HG02884 (cell line): ENCODE data around the gene ZNF738.
"Not testable (repeated sequence)": the region's sequence is repeated elsewhere in the genome, so short reads cannot be mapped to it uniquely, and the experiment has no call there.

Source experiments
- ATAC-seq: cut with Tn5 transposase; IDR thresholded peaks from one replicate; pipeline ENCODE4 v1.9.1; 2021; ENCODE audit warnings: mild to moderate bottlenecking, moderate library complexity; ENCODE audit not compliant: unreplicated experiment

The ZNF738 gene

DNA sequence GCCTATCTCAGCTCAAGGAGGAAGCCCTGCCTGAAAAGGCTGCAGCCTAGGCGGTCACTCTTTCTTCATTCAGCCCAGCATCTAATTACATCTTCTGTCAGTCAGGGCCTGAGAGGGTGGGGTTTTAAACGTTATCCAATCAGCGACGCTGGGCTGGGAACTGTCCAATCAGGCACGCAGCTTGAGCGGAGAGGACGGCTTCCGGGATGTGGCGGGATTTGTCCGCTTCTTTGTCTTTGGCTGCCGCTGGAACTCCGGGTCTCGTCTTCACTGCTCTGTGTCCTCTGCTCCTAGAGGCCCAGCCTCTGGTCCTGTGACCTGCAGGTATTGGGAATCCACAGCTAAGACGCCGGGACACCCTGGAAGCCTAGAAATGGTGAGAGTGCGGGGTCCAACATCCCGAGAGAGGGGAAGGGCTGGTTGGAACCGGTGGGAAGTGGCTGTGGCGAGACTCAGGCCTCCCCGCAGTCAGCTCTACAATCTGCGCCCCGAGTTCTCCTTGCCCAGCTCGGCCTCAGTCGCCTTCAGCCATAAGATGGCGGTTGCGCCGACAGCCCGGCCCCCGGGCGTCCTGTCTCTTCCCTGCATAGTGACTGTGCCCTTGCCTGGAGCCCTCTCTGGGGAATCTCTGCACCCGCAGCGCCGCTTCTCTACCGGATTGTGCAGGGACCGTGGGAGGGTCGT lies at the start of gene ZNF738:
TSS of gene ZNF738 (plus strand) at position 233 of the 684 bp plus-strand sequence. CDS start at position 374, 141 bp downstream.
- ATAC-seq: peak; percentile 91

DNA sequence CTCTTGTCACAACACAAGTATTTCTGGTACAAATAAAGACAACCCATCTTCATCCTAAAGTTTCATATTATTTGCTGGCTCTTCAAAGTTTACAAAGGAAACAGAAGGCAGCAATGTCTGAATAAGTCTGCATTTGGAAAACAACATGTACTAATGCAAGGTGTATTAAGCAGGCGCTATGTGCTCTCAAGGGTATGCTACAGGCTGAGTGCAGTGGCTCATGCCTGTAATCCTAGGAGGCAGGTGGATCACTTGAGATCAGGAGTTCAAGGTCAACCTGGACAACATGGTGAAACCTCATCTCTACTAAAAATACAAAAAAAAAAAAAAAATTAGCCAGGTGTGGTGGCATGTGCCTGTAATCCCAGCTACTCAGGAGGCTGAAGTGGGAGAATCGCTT lies 46.0 kb upstream of the ZNF738 start:
- ATAC-seq: not testable (repeated sequence)

DNA sequence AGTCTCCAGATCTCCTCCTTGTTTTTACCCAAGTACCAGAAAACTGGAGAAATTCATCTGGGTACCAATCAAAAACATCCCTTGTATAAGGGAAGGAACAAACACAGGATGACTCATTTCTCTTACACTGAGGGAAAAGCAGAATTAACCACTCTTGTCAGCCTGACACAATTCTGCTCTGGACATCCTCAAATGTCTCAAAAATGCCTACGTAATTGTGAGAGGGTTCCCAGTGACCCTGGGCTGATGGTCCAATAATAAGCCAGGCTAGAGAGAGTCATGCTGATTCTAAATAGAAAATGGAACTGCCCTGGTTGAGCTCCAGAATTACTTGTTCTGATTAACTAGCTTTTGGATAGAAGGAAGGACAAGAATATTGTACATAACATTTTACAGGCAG lies 44.1 kb upstream of the ZNF738 start:
- no peak for ATAC-seq

DNA sequence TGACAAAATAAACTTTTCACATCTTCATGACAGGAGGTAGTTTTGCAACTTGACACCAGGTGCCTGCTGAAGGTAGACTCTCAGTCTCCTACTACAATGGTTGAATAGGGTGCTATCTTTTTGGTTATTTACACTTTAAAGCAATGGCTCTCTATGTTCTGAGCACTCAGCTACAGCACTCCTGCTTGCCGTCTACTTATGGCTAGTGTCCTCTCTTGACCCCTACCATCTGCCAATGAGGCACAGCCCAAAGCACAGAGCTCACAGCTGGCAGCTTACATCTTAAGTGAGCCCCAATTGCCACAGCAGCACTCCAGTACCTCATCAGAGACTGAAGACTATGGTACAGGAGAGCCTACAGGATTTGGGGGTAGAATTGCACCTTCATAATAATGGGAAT lies 41.0 kb upstream of the ZNF738 start:
- ATAC-seq: no peak

DNA sequence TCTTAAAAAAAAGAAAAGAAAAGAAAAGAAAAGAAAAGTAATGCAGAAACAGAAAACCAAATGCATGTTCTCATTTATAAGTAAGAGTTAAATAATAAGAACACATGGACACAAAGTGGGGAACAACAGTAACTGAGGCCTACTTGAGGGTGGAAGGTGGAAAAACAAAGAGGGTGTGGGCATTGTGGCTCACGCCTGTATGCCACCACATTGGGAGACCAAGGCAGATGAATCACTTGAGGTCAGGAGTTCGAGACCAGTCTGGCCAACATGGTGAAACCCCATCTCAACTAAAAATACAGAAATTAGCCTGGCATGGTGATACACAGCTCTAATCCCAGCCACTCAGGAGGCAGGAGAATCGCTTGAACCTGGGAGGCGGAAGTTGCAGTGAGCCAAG lies 37.7 kb upstream of the ZNF738 start:
- no peak for ATAC-seq

DNA sequence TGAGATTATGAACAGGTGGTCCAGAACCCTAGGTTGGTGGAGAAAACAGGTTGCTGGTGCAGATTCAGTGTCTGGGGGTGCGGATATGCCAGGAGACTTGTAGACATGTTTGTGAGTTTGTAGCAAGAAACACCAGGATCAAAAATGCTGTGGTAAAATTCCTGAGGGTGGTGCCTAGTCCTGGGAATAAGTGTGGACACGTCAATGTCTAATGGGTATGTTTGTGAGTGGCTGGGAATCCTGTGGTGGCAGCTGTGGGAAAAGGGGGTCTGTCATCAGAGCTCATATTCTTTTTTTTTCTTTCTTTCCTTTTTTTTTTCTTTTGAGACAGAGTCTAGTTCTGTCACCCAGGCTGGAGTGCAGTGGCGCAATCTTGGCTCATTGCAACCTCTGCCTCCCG lies 36.8 kb upstream of the ZNF738 start:
- no peak for ATAC-seq

DNA sequence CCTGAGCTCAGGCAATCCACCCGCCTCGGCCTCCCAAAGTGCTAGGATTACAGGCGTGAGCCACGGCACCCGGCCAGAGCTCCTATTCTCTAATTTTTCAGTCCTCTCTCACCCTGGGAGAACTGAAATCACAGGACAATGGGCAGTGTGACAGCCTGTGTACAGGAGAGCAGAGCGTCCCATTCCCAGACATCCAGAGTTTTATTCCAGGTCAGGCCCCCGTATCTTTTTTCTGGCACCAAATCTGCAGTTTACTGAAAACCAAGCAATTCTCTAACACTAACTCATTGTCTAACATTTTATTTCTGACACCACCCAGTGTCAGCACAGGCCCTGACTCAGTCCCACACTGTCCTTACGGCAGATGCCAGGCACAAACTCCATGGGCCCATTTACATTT lies 36.3 kb upstream of the ZNF738 start:
- no peak for ATAC-seq

DNA sequence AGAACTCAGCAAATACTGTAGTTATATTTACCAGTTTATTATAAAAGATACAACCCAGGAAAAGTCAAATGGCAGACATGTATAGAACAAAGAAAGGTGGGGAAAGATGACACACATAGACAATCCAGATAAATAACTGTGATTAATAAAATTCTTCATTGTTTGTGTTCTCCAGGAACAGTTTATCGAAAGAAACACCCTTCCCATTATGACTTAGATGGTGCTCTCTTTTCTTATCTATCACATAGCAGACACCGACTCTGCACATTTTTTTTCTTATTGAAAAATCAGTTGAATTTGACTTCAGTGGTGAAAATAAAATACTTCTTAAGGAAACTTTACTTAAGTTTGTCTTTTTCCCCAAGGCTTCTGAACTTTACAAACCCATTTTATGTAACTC lies 35.8 kb upstream of the ZNF738 start:
- ATAC-seq: no peak

DNA sequence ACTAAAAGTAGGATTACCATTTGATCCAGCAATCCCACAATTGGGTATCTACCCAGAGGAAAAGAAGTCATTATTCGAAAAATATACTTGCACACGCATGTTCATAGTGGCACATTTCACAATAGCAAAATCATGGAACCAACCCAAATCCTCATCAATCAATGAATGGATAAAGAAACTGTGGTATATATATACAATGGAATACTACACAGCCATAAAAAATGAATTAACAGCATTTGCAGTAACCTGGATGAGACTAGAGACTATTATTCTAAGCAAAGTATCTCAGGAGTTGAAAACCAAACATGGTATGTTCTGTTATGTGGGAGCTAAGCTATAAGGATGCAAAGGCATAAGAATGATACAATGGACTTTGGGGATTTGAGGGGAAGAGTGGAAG lies 32.6 kb upstream of the ZNF738 start:
- no peak for ATAC-seq

DNA sequence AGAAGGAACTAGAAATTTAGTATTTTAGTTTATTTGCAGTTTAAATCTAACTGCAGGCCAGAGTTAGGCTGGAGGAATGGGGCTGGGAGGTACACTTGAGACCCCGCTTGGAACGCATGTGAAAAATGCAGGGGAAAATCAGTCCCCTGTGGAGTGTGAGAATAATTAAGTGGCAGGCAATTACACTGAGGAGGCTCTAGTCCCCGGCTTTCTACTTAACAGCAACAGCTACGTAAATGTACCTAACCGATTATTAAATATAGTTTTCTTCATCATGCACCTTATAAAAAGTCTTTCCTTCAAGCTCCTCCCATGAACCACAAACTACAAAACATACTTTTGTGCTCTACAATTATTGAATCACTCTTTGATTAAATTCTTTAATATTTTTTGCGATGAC lies 30.4 kb upstream of the ZNF738 start:
- ATAC-seq: no peak

DNA sequence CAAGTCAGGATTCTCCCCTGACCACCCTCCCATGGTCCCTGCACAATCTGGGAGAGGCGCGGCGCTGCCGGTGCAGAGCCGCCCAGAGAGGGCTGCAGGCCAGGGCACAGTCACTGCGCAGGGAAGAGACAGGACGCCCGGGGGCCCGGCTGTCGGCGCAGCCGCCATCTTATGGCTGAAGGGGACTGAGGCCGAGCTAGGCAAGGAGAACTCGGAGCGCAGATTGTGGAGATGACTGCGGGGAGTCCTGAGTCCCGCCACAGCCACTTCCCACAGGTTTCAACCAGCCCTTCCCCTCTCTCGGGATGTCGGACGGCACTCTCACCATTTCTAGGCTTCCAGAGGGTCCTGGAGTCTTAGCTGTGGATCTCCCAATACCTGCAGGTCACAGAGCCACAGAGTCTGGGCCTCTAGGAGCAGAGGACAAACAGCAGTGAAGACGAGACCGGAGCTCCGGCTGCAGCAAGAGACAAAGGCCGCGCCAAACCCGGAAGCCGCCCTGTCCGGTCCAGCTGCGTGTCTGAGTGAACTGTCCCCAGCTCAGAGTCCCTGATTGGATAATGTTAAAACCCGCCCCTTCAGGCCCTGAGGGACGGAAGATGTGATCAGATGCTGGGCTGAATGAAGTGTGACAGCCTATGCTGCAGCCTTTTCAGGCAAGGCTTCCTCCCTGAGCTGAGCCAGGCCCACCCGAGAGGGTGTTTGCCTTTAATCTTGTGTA lies 29.8 kb upstream of the ZNF738 start, which contains the start of gene ZNF708:
TSS of gene ZNF708 (minus strand) at position 526 of the 721 bp plus-strand sequence. CDS start at position 328, 198 bp downstream.
- peak; percentile 100 for ATAC-seq

DNA sequence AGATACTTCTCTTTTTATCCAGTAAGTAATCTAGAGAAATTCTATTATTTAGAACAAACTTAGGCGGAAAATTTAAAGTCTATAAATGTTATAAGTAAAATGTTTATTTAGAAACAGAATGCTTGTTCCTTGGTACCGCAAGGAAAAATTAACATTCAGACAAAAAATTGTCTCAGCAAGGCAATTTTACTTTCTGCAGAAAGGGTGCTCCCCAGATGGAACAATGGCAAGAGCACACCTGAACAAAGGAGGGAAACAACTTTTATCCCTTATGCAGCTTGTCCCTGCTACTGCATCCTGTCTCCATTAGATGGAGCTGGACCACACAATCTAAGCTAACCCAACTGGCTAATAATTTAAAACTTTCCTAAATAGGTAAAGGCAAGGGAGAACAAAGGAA lies 23.1 kb upstream of the ZNF738 start:
- ATAC-seq: no peak

DNA sequence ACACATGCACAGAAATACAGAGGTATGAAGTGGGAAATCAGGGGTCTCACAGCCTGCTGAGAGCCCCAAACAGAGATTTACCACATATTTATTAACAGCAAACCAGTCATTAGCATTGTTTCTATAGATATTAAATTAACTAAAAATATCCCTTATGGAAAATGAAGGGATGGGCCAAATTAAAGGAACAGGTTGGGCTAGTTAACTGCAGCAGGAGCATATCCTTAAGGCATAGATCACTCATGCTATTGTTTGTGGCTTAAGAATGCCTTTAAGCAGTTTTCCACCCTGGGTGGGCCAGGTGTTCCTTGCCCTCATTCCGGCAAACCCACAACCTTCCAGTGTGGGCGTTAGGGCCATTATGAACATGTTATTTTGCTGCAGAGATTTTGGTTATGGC lies 14.0 kb upstream of the ZNF738 start:
- ATAC-seq: not testable (repeated sequence)

DNA sequence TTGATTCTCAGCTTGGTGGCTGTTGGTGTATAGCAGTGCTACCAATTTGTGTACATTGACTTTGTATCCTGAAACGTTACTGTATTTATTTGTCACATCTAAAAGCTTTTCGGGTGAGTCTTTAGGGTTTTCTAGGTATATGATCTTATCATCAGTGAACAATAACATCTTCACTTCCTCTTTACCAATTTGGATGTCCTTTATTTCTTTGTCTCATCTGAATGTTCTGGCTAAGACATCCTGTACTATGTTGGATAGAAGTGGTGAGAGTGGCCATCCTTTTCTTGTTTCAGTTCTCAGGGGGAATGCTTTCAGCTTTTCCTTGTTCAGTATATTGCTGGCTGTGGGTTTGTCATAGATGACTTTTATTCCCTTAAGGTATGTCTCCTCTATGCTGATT lies 6.0 kb upstream of the ZNF738 start:
- no peak for ATAC-seq

DNA sequence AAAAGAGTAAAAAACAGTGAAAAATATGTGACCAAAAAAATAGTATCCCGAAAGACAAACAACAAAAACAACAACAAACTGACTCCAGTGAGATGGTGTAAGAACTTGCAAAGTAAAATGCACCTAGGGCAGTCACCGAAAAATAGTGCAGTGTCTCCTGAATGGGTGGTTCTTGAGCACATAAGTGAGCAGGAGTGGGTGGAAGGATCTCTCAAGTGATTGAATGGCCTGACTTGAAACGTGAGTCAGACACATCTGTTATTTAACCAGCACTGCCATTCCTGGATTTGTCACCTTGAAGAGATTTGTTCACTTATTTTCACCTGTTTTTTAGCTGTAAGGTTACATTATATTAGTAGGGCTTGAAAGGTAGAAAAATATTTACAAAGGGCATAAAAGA lies 3.5 kb downstream of the ZNF738 start:
- ATAC-seq: no peak

DNA sequence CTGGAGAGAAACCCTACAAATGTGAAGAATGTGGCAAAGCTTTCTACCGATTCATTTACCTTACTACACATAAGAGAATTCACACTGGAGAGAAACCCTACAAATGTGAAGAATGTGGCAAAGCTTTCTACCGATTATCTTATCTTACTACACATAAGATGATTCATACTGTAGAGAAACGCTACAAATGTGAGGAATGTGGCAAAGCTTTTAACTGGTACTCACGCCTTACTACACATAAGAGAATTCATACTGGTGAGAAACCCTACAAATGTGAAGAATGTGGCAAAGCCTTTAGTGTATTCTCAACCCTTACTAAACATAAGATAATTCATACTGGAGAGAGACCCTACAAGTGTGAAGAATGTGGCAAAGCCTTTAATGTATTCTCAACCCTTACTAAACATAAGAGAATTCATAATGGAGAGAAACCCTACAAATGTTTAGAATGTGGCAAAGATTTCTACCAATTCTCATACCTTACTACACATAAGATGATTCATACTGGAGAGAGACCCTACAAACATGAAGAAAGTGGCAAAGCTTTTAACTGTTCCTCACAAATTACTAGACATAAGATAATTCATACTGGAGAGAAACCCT lies 25.3 kb downstream of the ZNF738 start:
- no peak for ATAC-seq

DNA sequence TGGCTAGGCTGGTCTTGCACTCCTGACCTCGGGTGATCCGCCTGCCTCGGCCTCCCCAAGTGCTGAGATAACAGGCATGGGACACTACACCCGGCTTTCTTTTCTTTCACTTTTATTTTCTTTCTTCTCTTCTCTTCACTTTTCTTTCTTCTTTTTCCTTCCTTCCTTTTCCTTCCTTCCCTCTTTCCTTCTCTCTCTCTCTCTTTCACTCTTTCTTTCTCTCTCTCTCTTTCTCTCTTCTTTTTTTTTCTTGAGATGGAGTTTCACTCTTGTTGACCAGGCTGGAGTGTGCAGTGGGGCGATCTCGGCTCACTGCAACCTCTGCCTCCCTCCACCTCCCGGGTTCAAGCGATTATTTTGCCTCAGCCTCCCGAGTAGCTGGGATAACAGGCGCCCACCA lies 37.3 kb downstream of the ZNF738 start:
- no peak for ATAC-seq

DNA sequence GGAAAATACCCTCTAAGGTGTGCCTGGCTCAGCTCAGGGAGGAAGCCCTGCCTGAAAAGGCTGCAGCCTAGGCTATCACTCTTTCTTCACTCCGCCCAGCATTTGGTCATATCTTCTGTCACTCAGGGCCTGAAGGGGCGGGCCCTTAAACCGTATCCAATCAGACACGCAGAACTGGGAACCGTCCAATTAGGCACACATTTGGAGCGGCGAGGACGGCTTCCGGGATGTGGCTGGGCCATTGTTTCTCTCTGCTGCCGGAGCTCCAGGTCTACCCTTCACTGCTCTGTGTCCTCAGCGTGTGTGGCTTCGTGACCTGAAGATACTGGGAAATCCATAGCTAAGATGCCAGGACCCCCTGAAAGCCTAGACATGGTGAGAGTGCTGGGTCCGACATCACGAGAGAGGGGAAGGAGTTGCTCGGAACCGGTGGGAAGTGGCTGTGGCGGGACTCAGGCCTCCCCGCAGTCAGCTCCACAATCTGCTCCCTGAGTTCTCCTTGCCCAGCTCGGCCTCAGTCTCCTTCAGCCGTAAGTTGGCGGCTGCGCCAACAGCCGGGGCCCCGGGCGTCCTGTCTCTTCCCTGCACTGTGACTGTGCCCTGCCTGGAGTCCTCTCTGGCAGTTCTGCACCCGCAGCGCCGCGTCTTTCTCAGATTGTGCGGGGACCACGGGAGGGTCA lies 38.2 kb downstream of the ZNF738 start, which contains the start of gene ZNF493:
TSS of gene ZNF493 (plus strand) at position 241 of the 680 bp plus-strand sequence. CDS start at position 346, 105 bp downstream.
- ATAC-seq: peak; percentile 100

DNA sequence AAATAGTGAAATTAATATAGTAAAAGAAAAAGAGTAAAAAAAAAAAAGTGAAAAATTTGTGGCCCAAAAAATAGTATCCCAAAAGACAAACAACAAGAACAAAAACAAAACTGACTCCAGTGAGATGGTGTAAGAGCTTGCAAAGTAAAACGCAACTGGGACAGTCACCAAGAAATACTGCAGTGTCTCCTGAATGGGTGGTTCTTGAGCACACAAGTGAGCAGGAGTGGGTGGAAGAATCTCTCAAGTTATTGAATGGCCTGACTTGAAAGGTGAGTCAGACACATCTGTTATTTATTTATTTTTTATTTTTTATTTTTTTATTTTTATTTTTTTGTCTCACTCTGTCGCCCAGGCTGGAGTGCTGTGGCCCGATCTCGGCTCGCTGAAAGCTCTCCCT lies 40.1 kb downstream of the ZNF738 start:
- no peak for ATAC-seq

DNA sequence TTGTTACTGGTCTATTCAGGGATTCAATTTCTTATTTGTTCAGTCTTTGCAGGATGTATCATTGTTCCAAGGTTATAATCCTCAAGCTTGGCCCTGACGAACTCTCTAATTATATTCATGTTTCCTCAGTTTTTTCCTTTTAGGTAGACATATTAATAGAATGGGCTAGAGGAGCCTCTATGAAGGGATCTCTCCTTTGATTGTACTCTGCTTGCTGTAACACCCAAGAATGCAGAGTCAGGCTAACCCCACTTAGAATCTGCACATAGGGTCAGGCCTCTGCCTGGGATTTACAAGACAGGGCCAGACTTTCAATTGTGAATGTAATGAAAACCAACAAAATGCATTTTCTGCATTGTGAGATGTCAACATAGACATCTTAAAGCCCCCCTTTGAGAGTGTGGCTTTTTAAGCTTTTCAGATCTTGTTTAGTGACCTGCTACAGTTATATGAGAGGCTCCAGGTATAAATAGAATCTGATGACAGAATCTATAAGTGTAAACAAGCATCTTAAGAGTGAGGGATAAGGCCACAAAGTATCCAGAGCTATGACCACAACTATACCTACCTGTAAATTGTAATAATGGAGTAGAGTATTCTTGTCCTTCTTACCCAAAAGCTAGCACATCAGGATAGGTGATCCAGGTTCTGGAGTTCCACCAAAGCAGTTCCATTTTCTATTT lies 43.6 kb downstream of the ZNF738 start:
- no peak for ATAC-seq

DNA sequence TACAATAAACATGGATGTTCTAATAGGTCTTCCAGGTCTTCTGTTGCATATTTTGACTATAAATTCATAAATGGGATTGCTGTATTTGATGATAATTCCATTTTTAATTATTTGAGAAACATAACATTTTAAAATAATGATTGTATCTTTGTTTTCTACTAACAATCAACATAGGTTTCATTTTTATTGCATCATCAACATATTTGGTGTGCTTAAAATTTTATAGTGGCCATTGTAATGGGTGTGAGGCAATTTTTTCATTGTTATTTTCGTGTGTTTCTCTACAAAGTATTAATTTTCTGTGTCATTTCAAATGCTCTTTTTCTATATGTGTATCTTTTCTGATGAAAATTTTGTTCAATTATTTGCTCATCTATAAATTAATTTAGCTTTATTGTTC lies 51.4 kb downstream of the ZNF738 start:
- ATAC-seq: no peak
